HG03442 (cell line): ENCODE data around the gene NEDD4L.

Experiments
- ATAC-seq: cut with Tn5 transposase; IDR thresholded peaks from one replicate; pipeline ENCODE4 v1.9.1; 2021; ENCODE audit warnings: mild to moderate bottlenecking, moderate library complexity; ENCODE audit not compliant: unreplicated experiment

Gene NEDD4L

DNA sequence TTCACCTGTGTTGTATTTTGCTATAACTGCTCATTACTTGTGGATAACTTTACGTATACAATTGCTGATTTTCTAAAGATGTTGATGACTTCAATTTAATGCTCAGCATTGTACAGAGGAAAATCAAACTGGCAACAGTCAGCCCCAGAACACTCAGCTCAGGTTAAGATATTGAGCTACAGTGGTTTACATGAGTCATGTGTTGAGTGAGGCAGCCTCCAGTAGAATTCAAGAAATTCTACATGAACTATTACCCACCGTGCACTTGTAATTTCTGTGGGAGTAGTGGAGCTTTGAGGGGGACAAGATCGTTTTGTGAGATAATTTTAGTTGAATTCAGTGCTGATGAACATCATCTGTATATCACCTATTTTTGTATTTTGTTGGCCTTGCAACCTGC is 292.6 kb downstream of the NEDD4L start:
- ATAC-seq, result no peak

DNA sequence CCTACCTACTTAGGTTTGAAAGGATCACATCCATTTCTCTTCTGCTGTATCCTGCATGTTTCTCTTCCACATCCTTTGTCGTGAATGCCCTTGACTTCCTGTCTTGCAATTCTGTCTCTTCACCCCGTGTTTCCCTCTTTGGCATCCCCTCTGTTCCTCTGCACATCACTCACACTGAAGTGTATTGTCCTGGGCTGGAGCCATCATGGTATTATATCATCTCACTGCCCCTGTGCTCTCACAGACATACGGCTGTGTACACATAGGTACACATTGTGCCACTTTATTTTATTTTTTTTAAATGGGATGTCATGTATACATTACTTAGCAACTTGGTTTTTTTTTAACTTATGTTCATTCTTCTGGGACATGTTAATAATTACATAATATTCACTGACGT is 293.3 kb downstream of the NEDD4L start:
- ATAC-seq, result no peak

DNA sequence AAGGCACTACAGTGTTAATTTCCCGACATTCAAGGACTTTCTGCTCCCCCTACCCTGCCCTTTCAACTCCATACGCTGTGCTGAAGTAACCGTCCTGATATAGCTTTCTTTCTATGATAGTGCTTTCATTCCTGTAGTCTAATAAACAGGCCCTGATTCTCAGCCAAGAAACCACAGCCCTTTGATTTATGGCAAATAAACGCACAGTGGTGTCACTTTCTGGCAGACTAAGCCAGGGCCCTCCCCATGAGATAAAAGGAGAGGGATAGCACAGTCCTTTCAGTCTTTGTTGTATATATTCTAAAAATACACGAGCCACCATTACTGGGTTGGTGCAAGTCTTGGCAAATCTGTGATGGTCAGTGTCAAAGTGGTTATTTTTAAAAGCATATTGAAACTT is 293.7 kb downstream of the NEDD4L start:
- ATAC-seq, result no peak

DNA sequence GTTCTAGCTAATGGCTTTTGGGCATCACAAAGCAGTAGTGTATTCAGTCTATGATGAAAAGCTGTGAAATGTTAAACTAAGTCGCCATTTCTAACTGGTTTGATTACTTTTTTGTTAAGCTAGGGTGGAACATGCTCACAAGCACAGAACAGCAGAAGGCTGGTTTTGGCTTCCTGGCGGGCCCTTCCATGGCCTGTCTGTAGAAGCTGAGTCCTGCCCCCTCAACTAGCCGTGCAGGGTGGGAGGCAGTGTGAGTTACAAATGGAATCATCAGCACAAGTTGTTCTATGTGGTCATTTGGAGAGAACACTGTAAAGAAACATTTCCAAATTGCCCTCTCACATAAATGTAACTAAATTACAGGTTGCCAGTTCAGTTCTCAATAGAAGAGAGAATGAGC is 294.1 kb downstream of the NEDD4L start:
- ATAC-seq, result no peak

DNA sequence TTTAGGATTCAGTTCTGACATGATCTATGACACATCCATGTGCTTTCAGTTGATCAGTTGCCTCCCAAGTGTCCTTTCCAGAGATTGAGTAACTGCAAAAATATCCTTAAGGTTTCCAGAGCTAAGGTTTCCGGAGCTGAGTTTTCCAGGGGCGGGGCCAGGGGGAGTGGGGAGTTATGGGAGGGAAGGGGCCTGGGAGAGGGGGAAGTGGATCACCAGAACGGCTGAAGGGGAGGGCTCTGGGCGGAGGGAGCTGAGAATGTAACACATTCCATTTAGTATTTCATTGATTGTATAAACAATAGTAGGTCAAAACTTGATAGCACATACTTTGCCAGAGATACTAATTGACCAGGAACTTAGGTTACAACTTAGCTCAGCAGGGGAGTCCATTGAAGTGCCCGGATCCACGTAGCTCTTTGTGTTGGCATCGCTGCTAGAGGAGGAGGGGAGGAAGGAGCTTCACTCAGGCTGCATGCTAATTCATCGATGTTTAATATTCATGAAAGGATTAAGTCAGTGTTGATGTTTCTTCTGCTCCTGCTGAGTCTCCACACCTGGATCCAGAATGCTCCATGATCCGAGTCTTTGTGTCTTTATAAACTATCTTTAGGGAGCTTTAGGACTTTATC is 295.1 kb downstream of the NEDD4L start:
- ATAC-seq, result no peak

DNA sequence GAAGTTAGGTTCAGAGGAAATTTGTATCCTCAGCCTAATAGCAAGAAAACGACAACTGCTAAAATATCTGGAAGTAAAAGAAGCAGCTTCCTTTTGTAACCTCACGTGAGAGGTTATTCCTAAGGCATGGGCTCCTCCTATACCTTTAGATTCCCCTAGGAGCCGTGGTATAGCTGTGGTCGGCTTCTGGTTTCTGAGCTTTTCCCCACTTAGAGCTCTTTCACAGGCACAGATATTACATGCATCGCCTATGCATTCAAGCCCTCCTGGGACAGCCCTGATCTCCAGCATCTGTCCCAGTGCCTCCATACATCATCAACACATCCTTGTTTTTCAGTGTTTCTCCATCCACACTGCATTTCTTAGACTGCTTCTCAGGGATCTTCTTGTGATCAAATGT is 295.9 kb downstream of the NEDD4L start:
- ATAC-seq, result no peak

DNA sequence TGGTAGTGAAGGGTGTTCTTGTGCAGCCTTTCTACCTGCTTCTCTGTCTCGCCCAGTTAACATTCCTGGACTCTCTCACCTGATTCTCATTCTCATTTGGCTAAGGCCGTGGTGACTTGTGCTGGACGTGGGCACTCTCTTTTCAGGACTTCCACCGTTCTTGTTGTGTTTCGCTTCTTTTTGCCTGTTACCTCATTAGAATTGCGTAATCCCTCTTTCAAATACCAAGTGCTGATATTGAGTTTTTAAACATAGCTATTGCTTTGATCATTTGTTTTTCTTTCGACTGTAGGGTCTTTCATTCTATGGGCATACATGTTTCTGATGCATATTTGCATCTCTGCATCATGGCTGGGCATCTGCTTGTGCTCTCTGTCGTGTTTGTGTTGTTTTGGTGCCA is 297.9 kb downstream of the NEDD4L start:
- ATAC-seq, result no peak

DNA sequence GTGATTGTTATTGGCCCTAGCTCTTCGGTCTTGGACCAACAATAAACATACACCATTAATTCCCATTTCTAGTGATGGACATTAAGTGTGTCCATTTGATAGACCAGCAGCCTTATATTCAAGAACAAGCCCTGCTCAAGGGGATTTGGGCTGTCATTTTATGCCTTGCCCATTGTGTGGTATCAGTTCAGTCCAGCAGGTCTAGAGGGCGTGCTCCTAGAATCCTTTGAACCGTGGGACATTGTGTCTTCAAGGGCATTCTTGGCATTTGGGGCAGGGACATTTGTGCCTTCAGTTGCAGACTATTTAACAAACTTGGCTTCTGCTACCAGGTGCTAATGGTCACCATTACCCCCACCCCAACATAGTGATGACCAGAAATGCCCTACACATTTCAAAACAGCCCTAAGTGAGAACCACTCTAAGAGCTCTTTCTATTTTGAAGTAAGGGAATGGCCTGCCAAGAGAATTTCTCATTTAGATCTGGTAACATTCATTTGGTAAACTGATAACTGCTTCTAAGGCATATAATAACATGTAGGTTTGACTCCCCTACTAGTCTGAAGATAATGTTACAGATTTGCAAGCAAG is 300.1 kb downstream of the NEDD4L start:
- ATAC-seq, result no peak

DNA sequence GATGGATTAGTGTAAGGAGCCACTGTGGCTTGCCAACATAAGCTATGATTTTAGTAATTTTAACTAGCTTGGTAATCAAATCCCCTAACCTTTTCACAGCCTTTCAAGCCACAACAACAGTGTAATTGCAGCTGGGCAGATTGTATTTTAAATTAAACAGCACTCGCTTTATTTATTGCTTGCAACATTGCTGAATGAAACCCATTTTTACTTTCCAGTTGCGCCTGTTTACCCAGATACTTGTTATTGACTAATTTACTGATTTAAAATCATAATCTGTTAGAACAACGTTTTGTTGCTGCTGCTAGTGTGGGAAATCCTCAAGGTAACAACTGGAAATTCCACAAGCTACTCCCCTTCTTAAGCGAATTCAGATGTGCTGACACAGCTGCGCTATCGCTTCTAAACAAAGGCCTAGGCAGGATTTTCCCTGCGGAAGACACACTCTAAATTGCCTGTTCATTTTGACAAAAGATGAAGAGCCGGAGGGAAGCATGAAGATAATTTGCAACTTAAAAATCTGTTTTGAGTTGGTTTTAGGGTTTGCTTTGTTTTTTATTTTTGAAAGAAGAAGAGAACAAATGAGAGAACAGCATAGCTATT is 300.9 kb downstream of the NEDD4L start:
- ATAC-seq, result no peak

DNA sequence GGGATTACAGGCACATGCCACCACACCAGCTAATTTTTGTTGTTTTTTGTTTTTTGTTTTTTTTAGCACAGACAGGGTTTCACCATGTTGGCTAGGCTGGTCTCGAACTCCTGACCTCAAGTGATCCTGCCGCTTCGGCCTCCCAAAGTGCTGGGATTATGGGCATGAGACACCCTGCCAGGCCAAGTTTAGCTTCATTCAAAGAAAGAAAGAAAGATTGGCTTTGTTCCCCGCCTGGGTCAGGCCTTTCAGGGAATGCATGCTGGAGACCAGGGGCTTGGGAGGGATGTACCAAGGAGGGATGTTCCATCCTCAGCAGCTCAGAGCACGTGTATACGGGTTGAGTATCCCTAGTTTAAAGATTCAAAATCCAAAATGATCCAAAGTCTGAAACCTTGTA is 301.8 kb downstream of the NEDD4L start:
- ATAC-seq, result no peak

DNA sequence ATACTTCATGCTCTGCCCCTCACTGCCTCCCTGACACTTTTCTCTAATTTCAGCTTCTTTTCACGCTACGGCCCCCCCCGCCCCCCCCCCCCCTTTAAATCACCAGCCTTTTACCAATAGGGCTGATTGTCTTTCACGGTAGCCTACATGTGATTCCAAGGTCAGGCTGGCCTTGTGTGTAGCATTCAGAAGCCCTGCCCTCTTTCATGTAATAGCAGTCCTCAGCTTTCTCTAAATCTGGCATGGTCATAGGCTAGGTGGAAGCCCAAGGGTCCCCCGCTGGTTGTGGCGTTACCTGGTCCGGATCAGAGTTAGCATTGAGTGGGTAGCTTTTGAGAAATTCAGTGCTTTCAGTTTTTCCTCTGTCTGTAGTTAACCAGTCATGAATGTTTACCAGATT is 303.1 kb downstream of the NEDD4L start:
- ATAC-seq, result no peak

DNA sequence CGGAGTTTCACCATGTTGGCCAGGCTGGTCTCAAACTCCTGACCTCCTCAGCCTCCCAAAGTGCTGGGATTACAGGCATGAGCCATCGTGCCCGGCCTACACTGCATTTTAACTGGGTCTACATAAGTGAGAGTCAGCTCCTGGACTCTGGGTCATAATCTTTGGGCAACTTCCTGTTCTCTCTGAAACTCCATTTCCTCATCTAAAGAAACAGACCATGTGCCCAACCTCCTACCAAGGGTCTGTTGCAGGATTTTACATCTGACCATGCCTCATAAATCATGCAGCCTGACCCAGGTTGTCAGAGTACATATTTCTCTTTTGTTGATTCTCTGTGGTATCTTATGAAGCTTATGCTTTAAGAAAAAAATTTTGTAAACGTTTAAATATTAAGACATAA is 304.5 kb downstream of the NEDD4L start:
- ATAC-seq, result no peak

DNA sequence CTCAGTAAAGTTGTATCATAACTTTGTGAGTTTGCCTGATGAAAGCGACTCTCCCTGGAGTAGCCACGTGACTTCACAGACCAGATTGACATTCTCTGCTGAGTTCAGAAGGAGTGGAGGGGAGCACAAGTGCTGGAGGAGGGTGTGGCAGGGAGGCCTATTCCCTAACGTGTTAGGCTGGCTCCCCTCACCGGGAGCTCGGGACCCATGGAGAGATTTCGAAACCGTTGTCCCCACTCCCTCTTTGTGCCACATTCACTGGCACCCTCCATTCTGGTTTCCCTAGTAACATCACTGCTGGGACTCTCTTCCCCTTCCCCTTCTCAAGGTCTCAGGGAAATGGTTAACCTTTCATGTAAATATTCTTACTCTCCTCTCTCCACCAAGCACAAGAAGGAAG is 304.9 kb downstream of the NEDD4L start:
- no peak for ATAC-seq

DNA sequence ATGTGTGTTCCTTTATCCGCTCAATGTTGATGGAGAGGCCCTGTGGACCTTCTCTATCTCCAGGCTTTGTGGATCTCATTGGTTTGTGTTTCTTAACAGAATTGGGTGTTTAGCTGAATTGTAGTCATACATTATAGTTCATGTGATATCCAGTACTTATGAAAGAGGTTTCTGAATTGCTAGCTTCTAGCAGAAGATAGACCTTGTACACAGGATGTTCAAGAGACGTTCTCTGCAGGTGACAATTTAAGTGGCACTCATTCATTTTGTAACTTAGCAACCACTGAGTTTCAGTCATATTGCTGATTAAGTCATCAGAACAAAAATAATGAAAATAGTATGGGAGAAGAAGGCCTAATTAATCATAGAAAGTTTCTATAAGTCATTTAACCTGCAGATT is 305.6 kb downstream of the NEDD4L start:
- no peak for ATAC-seq

DNA sequence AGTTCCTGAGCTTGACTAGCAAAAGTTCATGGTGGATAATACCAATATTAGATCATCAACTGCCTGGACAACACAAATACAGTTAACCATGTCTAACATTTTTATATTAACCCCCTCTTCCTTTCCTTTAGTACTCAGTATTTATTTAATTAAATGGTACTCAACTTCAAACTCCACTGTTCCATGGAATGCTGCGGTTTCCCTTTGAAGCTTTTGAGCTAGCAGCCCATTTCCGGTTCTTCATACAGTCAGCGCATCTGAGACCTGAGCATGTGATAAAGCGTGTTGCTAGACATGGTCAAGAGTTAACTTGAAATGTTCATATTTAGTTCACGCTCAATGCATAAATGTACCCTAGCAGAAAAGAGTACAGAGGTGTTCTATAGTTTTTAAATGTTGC is 306.5 kb downstream of the NEDD4L start:
- no peak for ATAC-seq

DNA sequence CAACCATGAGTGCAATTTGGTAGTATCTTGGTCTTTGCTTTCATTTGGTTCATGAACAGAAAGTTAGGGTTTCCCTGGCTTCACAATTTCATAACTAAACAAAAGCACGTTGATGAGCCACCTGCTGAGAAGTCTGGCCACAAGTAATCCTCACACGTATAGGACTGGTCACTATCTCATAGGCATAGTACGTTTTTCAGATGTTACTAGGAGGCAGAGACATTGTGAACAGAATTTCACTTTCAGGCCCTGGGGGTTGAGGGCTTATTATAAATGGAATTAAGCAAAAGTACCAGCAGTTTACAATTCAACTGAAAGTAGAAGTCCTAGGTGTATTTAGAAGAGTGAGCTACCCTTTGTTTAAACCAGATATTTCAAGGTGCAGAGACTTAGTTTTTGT is 307.8 kb downstream of the NEDD4L start:
- ATAC-seq, result no peak

DNA sequence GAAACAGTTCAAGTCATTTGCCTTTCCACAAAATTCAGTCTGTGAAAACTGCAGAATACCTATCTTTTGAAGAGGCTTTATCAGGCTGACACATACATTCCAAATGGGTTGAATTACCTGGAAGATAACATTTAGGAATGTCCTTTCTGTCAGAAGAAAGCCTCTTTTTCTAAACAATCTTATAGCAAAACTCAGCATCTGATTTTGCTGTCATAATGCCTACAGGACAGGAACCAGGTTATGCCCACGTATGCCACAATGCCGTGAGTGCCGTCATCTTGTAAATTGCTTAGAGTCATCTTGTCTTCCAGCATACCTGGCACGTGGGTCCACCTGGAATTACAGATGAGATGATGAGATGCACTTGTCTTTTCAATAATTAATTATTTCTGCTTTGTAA is 309.6 kb downstream of the NEDD4L start:
- no peak for ATAC-seq

DNA sequence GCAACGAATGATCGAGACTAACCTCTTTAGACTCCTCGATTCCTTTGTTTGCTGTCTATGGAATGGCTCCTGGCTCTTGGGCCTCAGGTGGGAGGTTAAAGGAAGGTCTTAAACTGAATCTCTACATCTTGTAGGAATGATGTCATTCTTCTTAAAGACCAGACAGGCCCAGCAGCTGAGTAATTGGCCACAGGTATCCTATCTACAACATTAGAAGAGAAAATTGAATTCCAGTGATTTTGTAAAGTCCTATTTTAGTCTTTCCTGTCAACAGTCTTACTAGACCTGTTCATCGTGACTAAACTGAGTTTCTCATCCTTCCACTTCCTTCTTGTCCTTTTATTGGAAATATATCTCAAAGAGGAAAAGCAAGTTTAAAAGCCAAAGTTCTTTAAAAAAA is 310.0 kb downstream of the NEDD4L start:
- ATAC-seq, result no peak

DNA sequence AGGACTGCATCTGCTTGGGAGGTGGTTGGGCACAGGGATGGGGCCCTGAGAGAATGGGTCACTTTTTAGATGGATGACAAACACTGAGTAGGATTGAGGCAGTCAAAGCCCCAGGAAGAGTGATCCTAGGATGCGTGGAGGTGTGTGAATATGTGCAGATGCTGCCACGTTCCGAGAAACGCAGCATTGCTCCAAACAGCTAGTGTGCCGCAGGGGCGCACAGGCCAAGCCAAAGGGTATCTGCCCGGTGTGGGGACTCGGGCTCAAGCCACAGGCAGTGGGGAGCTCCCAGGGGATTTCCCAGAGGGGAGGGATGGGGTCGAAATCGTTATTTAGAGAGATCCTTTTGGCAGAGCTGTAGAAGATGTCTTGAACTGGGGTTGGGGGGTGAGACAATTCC is 310.8 kb downstream of the NEDD4L start:
- no peak for ATAC-seq

DNA sequence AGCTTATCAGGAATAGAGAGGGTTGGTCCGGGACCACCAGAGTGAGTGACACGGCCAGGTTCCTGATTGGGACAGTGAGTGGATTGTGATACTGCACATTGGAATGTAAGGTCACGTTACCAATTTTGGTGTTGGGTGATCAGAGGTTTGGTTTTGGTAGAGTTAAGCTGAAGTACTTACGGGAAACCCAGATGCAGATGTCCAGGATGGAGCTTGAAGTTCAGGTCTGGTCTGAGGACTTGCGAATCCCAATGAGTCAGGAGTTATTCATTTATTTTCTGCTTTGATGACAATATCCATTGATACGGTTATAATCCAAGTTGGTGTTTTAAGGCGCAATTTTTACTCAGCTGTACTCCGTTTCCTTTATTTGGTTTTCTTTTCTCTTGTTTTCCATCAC is 311.2 kb downstream of the NEDD4L start:
- no peak for ATAC-seq

DNA sequence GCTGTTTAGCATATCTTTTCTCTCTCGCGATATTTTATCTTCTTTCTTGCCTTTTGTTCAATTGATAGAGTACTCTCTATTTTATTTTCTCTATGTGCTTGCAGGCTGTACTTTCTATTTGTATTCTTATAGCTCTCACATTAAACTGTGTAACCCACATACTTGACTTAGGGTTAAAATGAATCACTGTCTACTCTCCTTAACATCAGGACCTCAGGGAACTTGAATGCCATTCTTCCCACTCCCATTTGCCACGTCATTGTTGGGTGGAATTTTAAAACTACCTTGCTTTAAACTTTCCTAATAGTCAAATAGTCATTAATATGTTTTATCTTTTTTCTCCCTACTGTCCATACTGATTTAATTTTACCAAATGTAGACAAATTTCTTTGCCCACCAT is 315.2 kb downstream of the NEDD4L start:
- ATAC-seq, result no peak

DNA sequence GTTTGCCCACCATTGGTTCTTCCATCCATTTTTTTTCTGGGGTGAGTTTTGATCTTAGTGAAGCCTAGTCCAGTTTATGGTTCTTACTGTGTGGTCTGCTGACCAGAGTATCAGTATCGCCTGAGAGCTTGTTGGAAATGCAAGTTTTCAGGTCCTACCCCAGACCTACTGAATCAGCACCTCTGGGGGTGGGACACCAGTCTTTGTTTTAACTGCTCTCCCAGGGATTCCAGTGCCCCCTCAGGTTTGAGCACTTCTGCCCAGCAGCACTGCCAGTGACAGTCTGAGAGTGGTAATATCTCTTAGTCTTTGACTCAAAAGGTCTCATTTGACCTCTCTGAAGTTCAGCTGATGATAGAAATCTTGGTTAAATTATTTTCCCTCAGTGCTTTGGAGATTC is 315.6 kb downstream of the NEDD4L start:
- ATAC-seq, result no peak

DNA sequence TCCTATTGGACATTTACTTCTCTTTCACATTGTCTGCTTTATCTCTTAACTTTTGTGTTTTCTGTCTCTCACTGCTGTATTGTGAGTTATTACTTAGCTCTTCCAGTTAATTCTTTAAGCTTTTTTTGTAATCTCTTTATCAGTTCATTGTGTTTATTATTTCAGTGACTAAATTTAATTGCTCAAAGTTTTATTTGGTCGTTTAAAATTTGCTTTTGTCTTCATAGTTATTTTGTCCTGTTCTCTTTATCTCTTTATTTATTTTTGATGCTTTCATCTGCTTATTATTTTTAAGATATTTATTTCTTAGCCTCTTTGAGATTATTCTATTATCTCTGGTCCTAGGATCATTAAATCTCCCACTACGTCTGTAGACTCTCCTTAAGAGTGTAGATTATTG is 316.3 kb downstream of the NEDD4L start:
- ATAC-seq, result no peak
